Lung microvascular endothelial cell (primary cell): ENCODE results near the gene TRIM37. TPM values are rescaled to one million over a fixed set of nuclear protein-coding genes. Genes with fewer than 3 reads are reported as not detected.

Source experiments
- DNase-seq, 2 donors: peaks; one replicate each; pipeline versions ENCODE4 v3.0.0 to v3.0.0-alpha.2; 2010; ENCODE audit warnings: low read depth in 2 of 2
- total RNA-seq: library from RNA; depleted of rRNA; stranded (reverse); fragments of >200 nt; gene quantifications from 2 replicates; pipeline ENCODE4 v1.2.1, GENCODE V29; 2014

Gene TRIM37
- total RNA-seq, 1 donor from 2014 or later, result 33.1 TPM

GRCh38 chr17:58947824-58948223, 158.9 kb downstream of the TRIM37 start:
- no peak for DNase-seq

- DNase-seq, result no peak
Measured at GRCh38 chr17:58947411-58947810, 159.3 kb downstream of the TRIM37 start.

GRCh38 chr17:58944166-58944565, 162.5 kb downstream of the TRIM37 start:
- no peak for DNase-seq

- DNase-seq, result no peak
Measured at GRCh38 chr17:58936295-58936694, 170.4 kb downstream of the TRIM37 start.

GRCh38 chr17:58932956-58933355, 173.7 kb downstream of the TRIM37 start:
- DNase-seq, result no peak

Other genes starting within 250 kb of the TRIM37 start
- gene SKA2, start 48.3 kb upstream of the TRIM37 start, total RNA-seq, result 29.8 and 40.3 TPM in 2 replicates
- gene PRR11, start 48.9 kb upstream of the TRIM37 start, total RNA-seq, result 1.2 and 6.3 TPM in 2 replicates
- 17.0 and 30.0 TPM in 2 replicates for gene SMG8, start 103.2 kb upstream of the TRIM37 start, total RNA-seq
- gene GDPD1, start 113.6 kb upstream of the TRIM37 start, total RNA-seq, result 0.79 and 1.1 TPM in 2 replicates
- 46.0 and 60.9 TPM in 2 replicates for gene YPEL2, start 224.8 kb upstream of the TRIM37 start, total RNA-seq